GM12801 (cell line): Measurements from ENCODE around the gene NUP50.

Experiments
- CTCF ChIP-seq: IDR thresholded peaks from one replicate; pipeline ENCODE4 v1.5.1; 2011; ENCODE audit warnings: control low read depth; ENCODE audit not compliant: insufficient read length; ENCODE audit errors: extremely low read depth

NUP50 gene

GRCh38 chr22:45228401-45228754, 64.7 kb downstream of the NUP50 start:
- no peak for TF ChIP-seq CTCF

GRCh38 chr22:45229181-45229580, 65.5 kb downstream of the NUP50 start:
- TF ChIP-seq CTCF: no peak

- TF ChIP-seq CTCF: no peak
Measured at GRCh38 chr22:45230026-45230721, 66.4 kb downstream of the NUP50 start.

GRCh38 chr22:45231293-45231692, 67.6 kb downstream of the NUP50 start:
- no peak for TF ChIP-seq CTCF

- TF ChIP-seq CTCF: no peak
Measured at GRCh38 chr22:45233386-45233785, 69.7 kb downstream of the NUP50 start.

- no peak for TF ChIP-seq CTCF
Measured at GRCh38 chr22:45233827-45234226, 70.1 kb downstream of the NUP50 start.

GRCh38 chr22:45235101-45235777, 71.5 kb downstream of the NUP50 start:
- TF ChIP-seq CTCF: no peak
